Measurements from ENCODE around the gene CREBRF.
A peak's percentile ranks its signal among the peaks of the same experiment; 100 is the strongest.

Gene CREBRF

DNA sequence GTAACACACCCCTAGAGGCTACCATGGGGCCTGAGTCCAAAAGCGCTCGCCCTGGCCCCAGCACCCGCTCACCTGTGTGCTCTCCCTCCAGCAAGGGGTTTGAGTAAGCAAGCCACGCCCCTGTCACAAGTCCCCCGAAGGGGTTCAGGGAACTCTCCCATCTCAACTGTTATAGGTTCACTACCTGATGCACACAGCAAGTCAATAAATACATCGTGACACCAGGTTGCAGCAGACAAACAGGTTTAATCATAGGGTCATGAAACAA is 8.4 kb upstream of the CREBRF start:
- TF ChIP-seq CTCF (conservative IDR thresholded peaks at IDR 0.05; ENCODE audit: low read depth, low read length) = no peak
- no peak for DNase-seq (ENCODE audit: low read depth)
- H3K4me3 ChIP-seq (ENCODE audit: low read depth, low read length) = no peak overlapping the region

DNA sequence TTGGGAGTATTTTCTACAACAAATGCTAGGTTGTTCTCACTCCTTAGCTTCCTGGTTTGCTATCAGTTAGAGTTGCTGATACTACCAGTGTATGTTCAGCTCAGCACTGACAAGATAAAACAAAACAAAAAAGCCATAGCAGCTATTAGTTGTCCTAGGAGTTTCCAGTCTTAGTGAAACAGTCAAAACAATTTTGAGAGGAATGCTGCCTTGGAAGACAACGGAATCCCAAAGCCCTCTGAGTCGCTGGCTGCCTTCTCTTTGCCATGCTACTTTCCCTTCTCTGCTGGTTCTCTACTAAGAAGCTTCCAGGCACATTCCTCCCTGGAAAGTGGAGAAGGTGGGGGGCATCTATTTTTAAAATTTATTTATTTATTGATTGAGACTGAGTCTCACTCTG is 5.4 kb upstream of the CREBRF start:
- no peak overlapping the region for H3K4me3 ChIP-seq (ENCODE audit: low read depth, low read length)
- TF ChIP-seq CTCF (conservative IDR thresholded peaks at IDR 0.05; ENCODE audit: low read depth, low read length) = no peak
- no peak for DNase-seq (ENCODE audit: low read depth)

DNA sequence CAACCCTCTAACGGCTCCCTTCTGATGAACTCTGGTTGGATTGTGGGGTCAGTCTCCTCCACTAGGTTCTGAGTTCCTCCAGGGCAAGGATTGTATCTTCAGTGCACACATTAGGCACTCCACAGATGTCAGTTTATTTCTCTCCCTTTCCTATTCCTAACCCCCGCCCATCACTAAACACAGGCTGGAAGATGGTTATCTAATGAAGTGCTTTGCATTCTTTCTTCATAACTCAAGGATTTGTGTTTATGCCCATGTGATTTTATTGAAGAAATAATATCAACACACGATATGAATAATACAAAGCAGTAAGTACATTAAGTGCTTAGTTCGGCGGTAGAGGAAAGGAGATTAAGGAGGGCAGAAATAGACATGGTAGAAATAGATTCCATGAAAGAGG is 4.4 kb upstream of the CREBRF start:
- no peak overlapping the region for H3K4me3 ChIP-seq (ENCODE audit: low read depth, low read length)
- peak; percentile 65 for DNase-seq (ENCODE audit: low read depth)
- no peak for TF ChIP-seq CTCF (conservative IDR thresholded peaks at IDR 0.05; ENCODE audit: low read depth, low read length)

DNA sequence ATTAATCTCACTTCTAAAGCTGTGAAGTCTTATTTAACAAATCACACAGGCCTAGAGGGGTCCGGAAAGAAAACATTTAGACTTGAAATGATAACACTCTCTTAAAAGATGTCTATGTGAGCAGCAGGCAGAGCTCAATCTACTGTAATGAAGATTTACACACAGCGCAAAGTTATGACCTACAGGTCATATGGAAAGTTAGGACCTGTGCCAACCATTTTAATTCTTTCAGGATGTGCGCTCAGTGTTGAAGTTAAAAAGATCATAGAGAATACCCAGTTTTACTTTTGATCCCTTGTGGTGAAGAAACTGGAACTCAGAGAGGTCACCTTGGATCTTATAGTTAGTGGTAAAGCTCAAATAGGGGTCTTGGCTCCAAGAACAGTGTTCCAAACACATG is 3.1 kb upstream of the CREBRF start:
- no peak overlapping the region for H3K4me3 ChIP-seq (ENCODE audit: low read depth, low read length)
- TF ChIP-seq CTCF (conservative IDR thresholded peaks at IDR 0.05; ENCODE audit: low read depth, low read length) = no peak
- DNase-seq (ENCODE audit: low read depth) = no peak

DNA sequence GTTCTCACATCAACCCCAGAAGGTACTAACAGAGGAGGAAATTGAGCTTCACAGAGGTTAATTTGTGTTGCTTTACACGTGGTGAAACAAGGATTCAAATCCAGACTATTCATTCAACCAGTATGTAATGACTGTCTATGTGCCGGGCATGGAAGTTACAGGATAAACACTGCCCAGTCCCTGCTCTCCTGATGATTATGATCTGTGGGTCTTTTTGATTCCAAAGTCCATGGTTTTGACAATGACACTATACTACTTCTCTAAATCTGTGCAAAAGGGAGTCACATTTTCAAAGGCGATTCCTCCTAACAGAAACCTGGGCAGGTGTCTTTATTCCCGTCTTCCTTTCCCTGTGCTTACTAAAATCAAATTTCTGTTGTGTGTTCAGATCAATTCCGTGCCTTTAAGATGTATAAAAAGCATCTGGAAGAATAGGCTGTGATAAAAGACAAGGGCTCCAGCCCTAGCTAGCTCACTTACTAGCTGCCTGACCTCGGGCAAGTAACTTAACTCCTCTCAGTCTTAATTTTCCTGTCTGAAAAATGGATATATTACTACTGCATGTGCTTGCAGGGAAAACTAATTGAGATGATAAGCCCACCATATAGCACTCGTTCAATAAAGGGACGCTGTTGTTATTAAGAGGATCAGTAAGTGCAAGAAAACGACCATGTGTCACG is 970 bp upstream of the CREBRF start:
- TF ChIP-seq CTCF (conservative IDR thresholded peaks at IDR 0.05; ENCODE audit: low read depth, low read length) = no peak
- H3K4me3 ChIP-seq (ENCODE audit: low read depth, low read length) = peak overlapping the region; percentile 64
- DNase-seq (ENCODE audit: low read depth) = no peak

GRCh38 chr5:173055722-173055982 is 500 bp upstream of the CREBRF start:
- peak overlapping the region; percentile 64 for H3K4me3 ChIP-seq (ENCODE audit: low read depth, low read length)
- no peak for TF ChIP-seq CTCF (conservative IDR thresholded peaks at IDR 0.05; ENCODE audit: low read depth, low read length)
- no peak for DNase-seq (ENCODE audit: low read depth)

DNA sequence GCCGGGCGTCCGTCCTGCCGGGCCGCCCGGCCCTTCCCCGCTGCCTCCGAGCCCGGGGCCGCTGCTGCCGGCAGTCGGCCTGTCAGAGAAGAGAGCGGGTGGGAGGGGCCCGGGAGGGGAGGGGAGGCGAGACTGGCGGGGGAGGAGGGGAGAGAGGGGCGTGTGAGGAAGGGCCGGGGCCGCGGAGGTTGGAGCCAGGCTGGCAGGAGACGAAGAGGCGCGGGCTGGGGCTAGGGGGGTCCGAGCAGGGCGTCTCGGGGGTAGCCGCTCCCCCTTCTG is 570 bp downstream of the CREBRF start:
- no peak for DNase-seq (ENCODE audit: low read depth)
- TF ChIP-seq CTCF (conservative IDR thresholded peaks at IDR 0.05; ENCODE audit: low read depth, low read length) = no peak
- H3K4me3 ChIP-seq (ENCODE audit: low read depth, low read length) = peak overlapping the region; percentile 89
